Measurements from ENCODE around the gene MDFI.

GRCh38 chr6:41675176-41675775, 37.0 kb downstream of the MDFI start:
- TF ChIP-seq, protein P1, sequence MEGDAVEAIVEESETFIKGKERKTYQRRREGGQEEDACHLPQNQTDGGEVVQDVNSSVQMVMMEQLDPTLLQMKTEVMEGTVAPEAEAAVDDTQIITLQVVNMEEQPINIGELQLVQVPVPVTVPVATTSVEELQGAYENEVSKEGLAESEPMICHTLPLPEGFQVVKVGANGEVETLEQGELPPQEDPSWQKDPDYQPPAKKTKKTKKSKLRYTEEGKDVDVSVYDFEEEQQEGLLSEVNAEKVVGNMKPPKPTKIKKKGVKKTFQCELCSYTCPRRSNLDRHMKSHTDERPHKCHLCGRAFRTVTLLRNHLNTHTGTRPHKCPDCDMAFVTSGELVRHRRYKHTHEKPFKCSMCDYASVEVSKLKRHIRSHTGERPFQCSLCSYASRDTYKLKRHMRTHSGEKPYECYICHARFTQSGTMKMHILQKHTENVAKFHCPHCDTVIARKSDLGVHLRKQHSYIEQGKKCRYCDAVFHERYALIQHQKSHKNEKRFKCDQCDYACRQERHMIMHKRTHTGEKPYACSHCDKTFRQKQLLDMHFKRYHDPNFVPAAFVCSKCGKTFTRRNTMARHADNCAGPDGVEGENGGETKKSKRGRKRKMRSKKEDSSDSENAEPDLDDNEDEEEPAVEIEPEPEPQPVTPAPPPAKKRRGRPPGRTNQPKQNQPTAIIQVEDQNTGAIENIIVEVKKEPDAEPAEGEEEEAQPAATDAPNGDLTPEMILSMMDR (IDR thresholded peaks at IDR 0.05): no peak
- no peak for TF ChIP-seq POLR2A (IDR thresholded peaks at IDR 0.05)
